COLO668 (cell line): ENCODE results near the gene TSGA10.
A peak's percentile ranks its signal among the peaks of the same experiment; 100 is the strongest.
"Not testable (repeated sequence)": the region's sequence is repeated elsewhere in the genome, so short reads cannot be mapped to it uniquely, and the experiment has no call there.

Source experiments
- DNase-seq: peaks from one replicate; lab custom pipeline; 2025; ENCODE audit not compliant: unreplicated experiment; lab: John Stamatoyannopoulos, UW

TSGA10 gene

GRCh38 chr2:99079226-99079625 is 75.5 kb downstream of the TSGA10 start:
- DNase-seq = no peak

GRCh38 chr2:99072551-99072950 is 82.2 kb downstream of the TSGA10 start:
- DNase-seq = no peak

GRCh38 chr2:99067871-99068625 is 86.7 kb downstream of the TSGA10 start:
- DNase-seq = no peak

DNA sequence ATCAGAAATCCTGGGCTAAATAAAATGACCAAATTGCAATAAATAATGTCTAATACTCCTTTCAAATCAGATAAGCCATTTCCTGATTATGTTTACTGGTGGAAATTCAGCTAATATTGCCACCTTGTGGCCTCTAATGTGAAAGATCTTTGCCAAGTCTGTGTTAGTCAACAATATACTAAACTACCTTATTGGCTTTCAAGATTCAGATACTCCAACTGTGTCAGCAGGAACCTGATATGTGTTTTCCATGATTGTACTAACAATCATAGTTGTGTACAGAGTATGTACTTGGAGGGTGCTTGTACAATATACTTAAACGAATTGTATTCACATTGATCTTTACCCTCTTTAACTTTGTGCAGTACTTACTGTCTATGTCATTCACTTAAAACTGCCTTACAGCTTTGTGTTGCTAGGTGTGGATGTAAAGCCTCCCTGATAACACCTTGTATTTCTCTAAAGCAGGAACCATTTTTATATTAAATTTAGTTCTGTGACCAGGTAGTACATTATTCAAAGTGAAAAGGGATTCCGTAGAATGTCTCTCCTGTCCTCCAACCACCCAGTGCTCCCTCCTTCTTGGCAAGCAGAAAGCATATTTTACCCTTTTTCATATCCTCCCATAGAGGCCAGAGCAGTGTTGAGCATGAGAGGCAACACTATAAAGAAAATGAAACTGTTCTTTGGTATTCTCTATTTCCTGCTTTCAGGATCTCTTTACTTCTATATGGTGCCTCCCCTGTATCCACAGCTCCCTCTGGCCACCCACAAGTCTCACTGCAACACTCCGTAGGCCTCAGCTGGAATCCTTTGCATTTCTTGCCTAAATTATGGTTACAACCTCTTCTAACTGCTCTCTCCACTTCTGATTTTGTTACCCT is 88.4 kb downstream of the TSGA10 start:
- peak; percentile 36 for DNase-seq

DNA sequence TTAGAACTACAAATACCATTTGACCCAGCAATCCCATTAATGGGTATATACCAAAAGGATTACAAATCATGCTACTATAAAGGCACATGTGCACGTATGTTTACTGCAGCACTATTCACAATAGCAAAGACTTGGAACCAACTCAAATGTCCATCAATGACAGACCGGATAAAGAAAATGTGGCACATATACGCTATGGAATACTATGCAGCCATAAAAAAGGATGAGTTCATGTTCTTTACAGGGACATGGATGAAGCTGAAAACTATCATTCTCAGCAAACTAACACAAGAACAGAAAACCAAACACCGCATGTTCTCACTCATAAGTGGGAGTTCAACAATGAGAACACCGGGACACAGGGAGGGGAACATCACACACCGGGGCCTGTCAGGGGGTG is 105.6 kb downstream of the TSGA10 start:
- not testable (repeated sequence) for DNase-seq

GRCh38 chr2:99040736-99041300 is 113.9 kb downstream of the TSGA10 start:
- not testable (repeated sequence) for DNase-seq

GRCh38 chr2:99035920-99036319 is 118.8 kb downstream of the TSGA10 start:
- DNase-seq = no peak

DNA sequence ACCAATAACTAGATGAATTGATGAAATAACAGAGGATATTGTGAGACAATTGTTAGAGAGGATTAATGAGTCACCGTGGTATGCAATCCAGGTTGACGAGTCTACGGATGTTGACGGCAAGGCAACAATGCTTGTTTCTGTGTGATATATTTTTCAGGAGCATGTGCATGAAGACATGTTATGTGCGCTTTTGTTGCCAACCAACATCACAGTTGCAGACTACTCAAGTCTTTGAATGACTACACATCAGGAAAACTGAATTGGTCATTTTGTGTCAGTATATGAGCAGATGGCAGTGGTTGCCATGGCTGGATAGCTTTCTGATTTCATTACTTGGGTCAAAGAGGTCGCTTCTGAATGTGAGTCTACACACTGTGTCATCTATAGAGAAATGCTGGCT is 122.0 kb downstream of the TSGA10 start:
- DNase-seq = no peak

DNA sequence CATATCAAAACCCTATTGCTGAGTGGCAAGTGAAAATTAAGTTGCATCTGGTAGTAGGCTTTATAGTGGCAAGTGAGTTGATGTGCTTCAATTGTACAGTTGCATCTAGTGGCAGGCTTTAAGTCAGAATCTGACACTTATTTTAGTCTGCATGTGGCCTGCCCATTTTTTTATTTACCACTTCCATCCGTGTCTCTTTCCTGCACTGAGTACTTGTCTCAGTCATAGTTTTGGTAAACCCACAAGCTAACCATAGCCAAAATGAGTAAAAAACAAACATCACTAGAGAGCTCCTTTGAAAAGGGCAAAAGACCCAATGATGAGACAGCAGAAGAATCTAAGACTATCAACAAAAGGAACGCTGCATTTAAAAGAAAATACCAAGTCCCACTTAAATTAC is 122.7 kb downstream of the TSGA10 start:
- DNase-seq = no peak

GRCh38 chr2:99031481-99031880 is 123.3 kb downstream of the TSGA10 start:
- DNase-seq = no peak

GRCh38 chr2:99028558-99028957 is 126.2 kb downstream of the TSGA10 start:
- no peak for DNase-seq

DNA sequence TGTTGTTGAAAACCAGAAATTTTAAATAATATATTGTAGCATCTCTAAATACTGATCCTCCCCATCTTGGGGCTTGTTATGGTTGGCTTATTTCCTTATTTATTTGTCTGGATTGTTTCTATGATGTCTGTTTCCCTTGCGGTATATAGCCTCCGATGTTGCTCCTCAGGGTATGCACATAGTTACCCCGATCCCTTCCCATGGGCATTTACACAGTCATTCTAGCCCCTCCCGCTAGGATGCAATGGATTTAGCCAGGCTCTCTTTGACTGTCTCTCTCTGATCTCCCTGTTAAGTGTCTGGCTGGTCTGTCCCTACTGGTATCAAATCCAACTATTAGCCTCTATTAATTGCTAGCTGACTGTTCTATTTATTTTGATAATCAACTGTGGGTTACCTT is 126.9 kb downstream of the TSGA10 start:
- DNase-seq = no peak

DNA sequence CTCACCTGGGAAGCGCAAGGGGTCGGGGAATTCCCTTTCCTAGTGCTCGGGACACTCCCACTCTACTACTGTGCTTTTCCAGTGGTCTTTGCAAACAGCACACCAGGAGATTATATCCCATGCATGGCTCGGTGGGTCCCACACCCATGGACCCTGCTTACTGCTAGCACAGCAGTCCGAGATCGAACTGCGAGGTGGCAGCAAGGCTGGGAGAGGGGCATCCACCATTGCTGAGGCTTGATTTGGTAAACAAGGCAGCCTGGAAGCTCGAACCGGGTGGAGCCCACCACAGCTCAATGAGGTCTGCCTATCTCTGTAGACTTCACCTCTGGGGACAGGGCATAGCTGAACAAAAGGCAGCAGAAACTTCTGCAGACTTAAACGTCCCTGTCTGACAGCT is 154.0 kb downstream of the TSGA10 start:
- DNase-seq = no peak

- not testable (repeated sequence) for DNase-seq
These were observed 166.0 kb downstream of the TSGA10 start for GRCh38 chr2:98988695-98989094.

DNA sequence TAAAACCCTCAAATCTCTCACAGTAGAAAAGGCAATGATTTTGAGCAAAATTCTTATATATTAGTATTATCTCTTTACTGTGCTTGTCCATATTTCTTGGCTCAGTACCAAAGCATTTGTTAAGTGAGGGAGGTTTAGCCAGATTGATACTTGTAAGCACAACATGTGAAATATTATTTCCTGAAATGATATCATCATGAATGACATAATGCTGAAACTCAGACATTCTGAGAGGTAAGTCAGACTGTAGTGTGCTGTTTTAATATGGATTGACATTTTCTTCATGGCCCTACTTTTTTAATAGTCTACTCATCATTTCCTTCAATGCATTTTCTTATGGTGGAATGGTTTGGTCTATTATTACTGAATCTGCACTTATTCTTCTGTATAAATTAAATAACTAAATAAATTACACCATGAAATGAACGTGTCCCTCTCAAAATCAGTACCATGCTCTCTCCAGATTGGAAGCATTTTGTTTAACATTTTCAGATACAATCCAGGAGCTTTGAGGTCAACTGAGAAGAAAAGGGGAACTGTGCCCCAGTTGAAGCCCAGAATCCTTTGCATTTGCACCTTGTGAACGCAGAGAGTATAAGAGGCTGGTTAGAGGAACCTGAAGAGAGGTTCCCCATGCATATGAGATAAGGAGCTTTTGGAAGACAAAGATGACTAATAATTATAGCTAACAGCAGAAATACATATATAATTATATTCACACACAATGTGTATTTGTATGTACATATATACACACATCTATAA is 168.7 kb downstream of the TSGA10 start:
- DNase-seq = no peak

- no peak for DNase-seq
These were observed 179.1 kb downstream of the TSGA10 start for GRCh38 chr2:98975611-98976010.

DNA sequence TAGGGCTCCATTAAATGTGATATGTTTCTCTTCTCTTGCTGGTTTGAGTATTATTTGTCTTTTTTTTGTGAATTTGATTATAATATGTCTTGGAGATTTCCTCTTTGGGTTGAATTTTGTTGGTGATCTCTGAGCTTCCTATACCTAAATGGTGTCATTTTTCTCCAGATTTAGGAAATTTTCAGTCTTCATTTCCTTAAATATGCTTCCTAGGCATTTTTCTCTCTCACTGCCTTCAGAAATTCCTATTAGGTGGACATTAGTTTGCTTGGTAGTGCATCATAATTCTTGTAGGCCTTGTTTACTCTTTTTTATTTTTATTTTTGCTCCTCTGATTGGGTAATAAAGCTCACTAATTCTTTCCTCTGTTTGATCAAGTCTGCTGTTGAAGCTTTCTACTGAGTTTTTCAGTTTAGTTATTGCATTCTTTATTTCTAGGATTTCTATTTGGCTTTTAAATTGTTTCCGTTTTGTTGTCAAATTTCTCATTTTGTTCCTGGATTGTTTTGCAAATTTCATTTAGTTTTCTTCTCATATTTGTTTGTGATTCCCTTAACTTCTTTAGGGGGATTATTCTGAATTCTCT is 182.1 kb downstream of the TSGA10 start:
- DNase-seq = no peak

DNA sequence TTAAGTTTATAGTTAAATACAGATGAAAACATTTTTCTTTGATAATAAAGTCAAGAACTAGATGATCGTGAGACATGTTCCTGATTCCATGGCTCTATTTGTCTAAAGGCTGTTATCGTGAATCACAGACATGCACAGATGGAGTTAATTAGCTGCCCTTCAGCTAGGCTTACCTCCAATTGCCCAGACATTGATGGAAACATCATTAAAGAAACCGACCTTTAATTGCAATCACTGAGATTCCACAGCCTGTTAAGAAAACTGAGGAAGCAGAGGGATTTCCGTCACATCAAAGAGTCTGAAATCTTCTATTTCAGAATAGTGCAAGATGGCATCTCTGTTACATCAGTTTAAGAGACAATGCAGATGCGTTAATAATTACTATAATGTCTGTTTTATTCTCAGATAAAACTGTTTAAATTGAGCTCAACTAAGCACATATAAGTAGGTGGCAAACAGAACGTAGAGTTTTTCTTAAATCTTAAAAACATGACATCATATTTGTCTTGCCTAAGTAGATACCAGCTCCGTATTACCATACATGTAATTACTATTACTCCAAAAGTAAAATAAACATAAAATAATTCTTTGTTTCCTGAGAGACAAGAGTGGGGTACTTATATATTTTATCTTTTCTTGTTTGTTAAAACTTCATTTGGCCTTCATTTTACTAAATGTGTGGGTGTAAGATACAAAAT is 194.8 kb downstream of the TSGA10 start:
- DNase-seq = no peak

GRCh38 chr2:98952966-98953365 is 201.8 kb downstream of the TSGA10 start:
- no peak for DNase-seq
